Endodermal cell (in vitro differentiated cells): ENCODE data around the gene TIGD1. TPM values are rescaled to one million over a fixed set of nuclear protein-coding genes. Genes with fewer than 3 reads are reported as not detected.

Experiments
- DNase-seq: peaks from one replicate; pipeline ENCODE4 v3.0.0-alpha.2; 2017
- H3K27ac ChIP-seq: 2 replicates; pipeline ENCODE4 v1.5.1; 2013; ENCODE audit warnings: mild to moderate bottlenecking, low read depth, low read length, moderate library complexity
- H3K27me3 ChIP-seq: 2 replicates; pipeline ENCODE4 v1.6.1; 2013; ENCODE audit warnings: mild to moderate bottlenecking, low read length, moderate library complexity; ENCODE audit not compliant: insufficient read depth, control insufficient read depth, poor library complexity, severe bottlenecking
- H3K36me3 ChIP-seq: 2 replicates; pipeline ENCODE4 v1.7.0; 2013; ENCODE audit warnings: mild to moderate bottlenecking, low read length, moderate library complexity; ENCODE audit not compliant: control insufficient read depth, insufficient read depth
- H3K4me1 ChIP-seq: one replicate; pipeline ENCODE4 v1.7.0; 2013; ENCODE audit warnings: low read length; ENCODE audit not compliant: control insufficient read depth, insufficient read depth
- H3K4me3 ChIP-seq: 2 replicates; pipeline ENCODE4 v1.5.1; 2013; ENCODE audit warnings: mild to moderate bottlenecking, low read length, moderate library complexity
- H3K9ac ChIP-seq: 2 replicates; pipeline ENCODE4 v1.6.1; 2013; ENCODE audit warnings: mild to moderate bottlenecking, low read length, moderate library complexity; ENCODE audit not compliant: poor library complexity, severe bottlenecking; ENCODE audit errors: extremely low read depth
- H3K9me3 ChIP-seq: 2 replicates; pipeline ENCODE4 v1.6.1; 2013; ENCODE audit warnings: mild to moderate bottlenecking, low read length, moderate library complexity; ENCODE audit not compliant: control insufficient read depth
- H3K27ac Mint-ChIP-seq: 2 replicates; pipeline ENCODE4 v1.8.0; 2020; ENCODE audit warnings: mixed read lengths
- H3K27me3 Mint-ChIP-seq: 2 replicates; pipeline ENCODE4 v1.8.0; 2021; ENCODE audit warnings: mild to moderate bottlenecking, mixed read lengths; ENCODE audit not compliant: insufficient read depth
- H3K36me3 Mint-ChIP-seq: 2 replicates; pipeline ENCODE4 v1.8.0; 2020; ENCODE audit warnings: low read depth, mixed read lengths
- H3K4me1 Mint-ChIP-seq: 2 replicates; pipeline ENCODE4 v1.8.0; 2020; ENCODE audit warnings: mixed read lengths
- H3K4me3 Mint-ChIP-seq: 2 replicates; pipeline ENCODE4 v1.8.0; 2020; ENCODE audit warnings: mild to moderate bottlenecking, moderate library complexity, mixed read lengths
- H3K9me3 Mint-ChIP-seq: 2 replicates; pipeline ENCODE4 v1.8.0; 2020; ENCODE audit warnings: mild to moderate bottlenecking, mixed read lengths
- CTCF ChIP-seq: fragments of 200-600 bp; sonication (generic); conservative IDR thresholded peaks from 2 replicates; pipeline ENCODE4 v1.5.0; 2021; ENCODE audit warnings: antibody characterized with exemption, mild to moderate bottlenecking
- WGBS, 2 experiments: methylation state at CpG; one replicate each; pipeline versions ENCODE4 v1.1.5 to v1.1.7; 2013; ENCODE audit warnings: missing lambda C conversion rate in 2 of 2, mixed read lengths in 1 of 2; ENCODE audit not compliant: insufficient coverage in 1 of 2, insufficient read length in 1 of 2; 5-methylcytosine and 5-hydroxymethylcytosine counted together
- total RNA-seq, 2 donors: library from RNA; stranded (reverse); fragmentation: NEBNext Ultra II Directional in 1 of 2; extraction: Animal tissue kit (Norgen Biotek cat#: 25700) in 1 of 2; gene quantifications; 2 replicates in 1 of 2; 3 replicates in 1 of 2; pipeline ENCODE4 v1.2.1, GENCODE V29; 2021

TIGD1 gene
- total RNA-seq, 2 donors from 2014 or later: 6.5 to 6.7 TPM

DNA sequence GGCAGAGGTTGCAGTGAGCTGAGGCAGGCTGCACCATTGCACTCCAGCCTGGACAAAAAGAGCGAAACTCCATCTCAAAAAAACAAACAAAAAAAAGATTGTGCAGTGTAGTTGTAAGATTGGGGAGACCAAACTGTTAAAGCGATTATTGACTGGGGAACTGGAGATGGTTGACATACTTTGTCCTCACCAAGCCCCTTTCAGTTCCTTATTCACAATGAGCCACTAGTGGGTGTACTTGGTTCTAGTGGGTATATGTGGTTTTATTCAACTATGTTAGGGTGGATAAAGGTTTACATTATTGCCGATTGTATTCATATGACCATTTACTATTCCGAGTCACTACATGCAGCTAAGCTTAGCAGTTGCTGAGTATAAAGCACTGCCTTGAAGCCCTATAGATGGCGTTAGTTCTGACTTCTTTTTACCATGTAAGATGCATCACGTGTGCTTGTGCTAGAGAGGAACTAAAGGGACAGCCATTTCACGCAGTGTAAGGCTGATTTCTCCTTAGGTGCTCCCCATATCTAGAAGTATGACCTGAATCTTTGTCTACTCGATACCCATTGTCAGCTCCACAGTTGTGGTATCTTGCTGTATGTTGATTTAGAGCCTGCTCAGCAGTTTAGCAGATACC lies 12.3 kb upstream of the TIGD1 start:
- peaks cover 89% of the 10 kb centered on the region for H3K36me3 ChIP-seq
- H3K27me3 ChIP-seq: no peaks in the 10 kb centered on the region
- H3K27ac ChIP-seq: no peak overlapping the region
- Mint-ChIP-seq H3K36me3 (peaks cover 85% of the 10 kb centered on the region), H3K4me1 (no peaks in the 10 kb centered on the region), H3K27me3 (no peaks in the 10 kb centered on the region), H3K27ac (no peak overlapping the region), H3K4me3 (no peak overlapping the region), H3K9me3 (no peaks in the 10 kb centered on the region)
- no peak overlapping the region for H3K4me3 ChIP-seq
- no peaks in the 10 kb centered on the region for H3K4me1 ChIP-seq
- no peak overlapping the region for H3K9ac ChIP-seq
- TF ChIP-seq CTCF: no peak
- DNase-seq: no peak
- no peaks in the 10 kb centered on the region for H3K9me3 ChIP-seq
- 94 to 99% methylated on average over 6 to 7 of the region's 8 CpGs for WGBS, 2 experiments

GRCh38 chr2:232556426-232556825 lies 6.1 kb upstream of the TIGD1 start:
- DNase-seq: no peak
- no peaks in the 10 kb centered on the region for H3K9me3 Mint-ChIP-seq
- Histone ChIP-seq H3K36me3 (peaks cover 68% of the 10 kb centered on the region), H3K27me3 (no peaks in the 10 kb centered on the region), H3K4me1 (no peaks in the 10 kb centered on the region), H3K9ac (no peak overlapping the region), H3K9me3 (no peaks in the 10 kb centered on the region), H3K27ac (no peak overlapping the region), H3K4me3 (no peak overlapping the region)
- no peaks in the 10 kb centered on the region for H3K27me3 Mint-ChIP-seq
- peaks cover 53% of the 10 kb centered on the region for H3K36me3 Mint-ChIP-seq
- no peak overlapping the region for H3K4me3 Mint-ChIP-seq
- H3K4me1 Mint-ChIP-seq: peaks cover 4% of the 10 kb centered on the region
- TF ChIP-seq CTCF: no peak
- WGBS, 2 experiments: 89 to 91% methylated on average over 3 of the region's 3 CpGs
- H3K27ac Mint-ChIP-seq: no peak overlapping the region

- no peaks in the 10 kb centered on the region for H3K4me1 ChIP-seq
- Mint-ChIP-seq H3K9me3 (peaks cover 13% of the 10 kb centered on the region), H3K4me1 (peaks cover 13% of the 10 kb centered on the region), H3K27ac (peak overlapping the region; percentile 98), H3K4me3 (peak overlapping the region; percentile 88), H3K36me3 (peaks cover 43% of the 10 kb centered on the region), H3K27me3 (no peaks in the 10 kb centered on the region)
- no peak for TF ChIP-seq CTCF
- H3K4me3 ChIP-seq: peak overlapping the region; percentile 89
- 88% methylated on average over 4 of the region's 4 CpGs; no CpG with 5 or more reads in 1 of the 2 experiments for WGBS, 2 experiments
- peaks cover 49% of the 10 kb centered on the region for H3K36me3 ChIP-seq
- H3K27me3 ChIP-seq: no peaks in the 10 kb centered on the region
- H3K9me3 ChIP-seq: peaks cover 14% of the 10 kb centered on the region
- no peak for DNase-seq
- no peak overlapping the region for H3K27ac ChIP-seq
- peak overlapping the region; percentile 96 for H3K9ac ChIP-seq
These were observed 1.4 kb upstream of the TIGD1 start for GRCh38 chr2:232551776-232552175.
